HEK293T (cell line): ENCODE data around the gene HELQ.

Experiments used
- CTCF ChIA-PET: fragments of 350-600 bp; formaldehyde crosslinking; extraction: SDS; loops from one replicate; lab custom pipeline; 2021; ENCODE audit warnings: antibody characterized with exemption, inconsistent platforms; lab: Yijun Ruan, JAX
- POLR2A ChIA-PET: fragments of 350-600 bp; formaldehyde crosslinking; extraction: SDS; loops from one replicate; lab custom pipeline; 2020; ENCODE audit warnings: antibody characterized with exemption, inconsistent platforms; lab: Yijun Ruan, JAX
- DNase-seq: peaks from one replicate; pipeline ENCODE4 v3.0.0; 2012; ENCODE audit warnings: mixed read lengths; ENCODE audit errors: extremely low spot score
- ARNT ChIP-seq: fragments of 450-650 bp; IDR thresholded peaks from 2 replicates; pipeline ENCODE4 v1.6.1; 2017; ENCODE audit warnings: mild to moderate bottlenecking
- BHLHE40 ChIP-seq: fragments of 450-650 bp; IDR thresholded peaks from 2 replicates; pipeline ENCODE4 v1.6.1; 2016; ENCODE audit warnings: mild to moderate bottlenecking, moderate library complexity, borderline replicate concordance
- CTBP1 ChIP-seq: fragments of 450-650 bp; IDR thresholded peaks from 2 replicates; pipeline ENCODE4 v1.6.1; 2016; ENCODE audit warnings: borderline replicate concordance
- ELF4 ChIP-seq: fragments of 450-650 bp; IDR thresholded peaks from 2 replicates; pipeline ENCODE4 v1.6.1; 2017; ENCODE audit warnings: antibody characterized with exemption
- FOXA1 ChIP-seq: fragments of 450-650 bp; IDR thresholded peaks from 2 replicates; pipeline ENCODE4 v1.6.1; 2016; ENCODE audit warnings: mild to moderate bottlenecking
- FOXK2 ChIP-seq: fragments of 450-650 bp; IDR thresholded peaks from 2 replicates; pipeline ENCODE4 v1.6.1; 2016; ENCODE audit warnings: mild to moderate bottlenecking
- FOXM1 ChIP-seq: fragments of 450-650 bp; IDR thresholded peaks from 2 replicates; pipeline ENCODE4 v1.6.1; 2017; ENCODE audit warnings: mild to moderate bottlenecking, borderline replicate concordance
- HDGF ChIP-seq: fragments of 450-650 bp; IDR thresholded peaks from 2 replicates; pipeline ENCODE4 v1.6.1; 2017; ENCODE audit warnings: antibody characterized with exemption, borderline replicate concordance
- L3MBTL2 ChIP-seq: fragments of 450-650 bp; conservative IDR thresholded peaks from 2 replicates; pipeline ENCODE4 v1.6.1; 2016; ENCODE audit warnings: mild to moderate bottlenecking
- LEF1 ChIP-seq: fragments of 450-650 bp; IDR thresholded peaks from 2 replicates; pipeline ENCODE4 v1.6.1; 2017; ENCODE audit warnings: mild to moderate bottlenecking, borderline replicate concordance
- NFRKB ChIP-seq: fragments of 450-650 bp; IDR thresholded peaks from 2 replicates; pipeline ENCODE4 v1.6.1; 2016; ENCODE audit warnings: mild to moderate bottlenecking, moderate library complexity
- PKNOX1 ChIP-seq: fragments of 450-650 bp; IDR thresholded peaks from 2 replicates; pipeline ENCODE4 v1.6.1; 2016
- SP1 ChIP-seq: fragments of 450-650 bp; IDR thresholded peaks from 2 replicates; pipeline ENCODE4 v1.6.1; 2017
- SUZ12 ChIP-seq: fragments of 450-650 bp; IDR thresholded peaks from 2 replicates; pipeline ENCODE4 v1.6.1; 2016; ENCODE audit warnings: mild to moderate bottlenecking
- TARDBP ChIP-seq: fragments of 450-650 bp; IDR thresholded peaks from 2 replicates; pipeline ENCODE4 v1.6.1; 2016
- ZNF384 ChIP-seq: fragments of 450-650 bp; IDR thresholded peaks from 2 replicates; pipeline ENCODE4 v1.6.1; 2016

The HELQ gene

GRCh38 chr4:83389037-83389720 lies 66.4 kb downstream of the HELQ start:
- DNase-seq: no peak
- ChIA-PET POLR2A (no interaction called here), CTCF (no interaction called here)
- TF ChIP-seq FOXA1: no peak
- no peak for TF ChIP-seq SP1
- no peak for TF ChIP-seq PKNOX1
- no peak for TF ChIP-seq ELF4
- TF ChIP-seq TARDBP: no peak
- TF ChIP-seq LEF1: no peak
- no peak for TF ChIP-seq FOXM1
- no peak for TF ChIP-seq SUZ12
- no peak for TF ChIP-seq BHLHE40
- TF ChIP-seq NFRKB: no peak
- TF ChIP-seq ARNT: no peak
- no peak for TF ChIP-seq HDGF
- TF ChIP-seq CTBP1: no peak
- TF ChIP-seq L3MBTL2: no peak
- TF ChIP-seq ZNF384: no peak
- TF ChIP-seq FOXK2: no peak

GRCh38 chr4:83388313-83388676 lies 67.3 kb downstream of the HELQ start:
- ChIA-PET POLR2A (no interaction called here), CTCF (interaction anchor here (0.6 kb wide), 1 partner anchor 105 kb away, joined by 3 read pairs; no protein-coding TSS in a partner anchor)
- TF ChIP-seq BHLHE40 (no peak), ELF4 (no peak), SUZ12 (no peak), CTBP1 (no peak), LEF1 (no peak), SP1 (no peak), TARDBP (no peak), L3MBTL2 (no peak), FOXM1 (no peak), HDGF (no peak), NFRKB (no peak), FOXK2 (no peak), ARNT (no peak), ZNF384 (no peak), FOXA1 (no peak)
- no peak for DNase-seq

GRCh38 chr4:83387476-83388312 lies 67.9 kb downstream of the HELQ start:
- no peak for DNase-seq
- CTCF ChIA-PET: interaction anchor here (0.6 kb wide), 1 partner anchor 104 kb away, joined by 3 read pairs; no protein-coding TSS in a partner anchor
- POLR2A ChIA-PET: no interaction called here
- TF ChIP-seq FOXM1 (no peak), LEF1 (no peak), ELF4 (no peak), ZNF384 (no peak), FOXA1 (no peak), HDGF (no peak), CTBP1 (no peak)

DNA sequence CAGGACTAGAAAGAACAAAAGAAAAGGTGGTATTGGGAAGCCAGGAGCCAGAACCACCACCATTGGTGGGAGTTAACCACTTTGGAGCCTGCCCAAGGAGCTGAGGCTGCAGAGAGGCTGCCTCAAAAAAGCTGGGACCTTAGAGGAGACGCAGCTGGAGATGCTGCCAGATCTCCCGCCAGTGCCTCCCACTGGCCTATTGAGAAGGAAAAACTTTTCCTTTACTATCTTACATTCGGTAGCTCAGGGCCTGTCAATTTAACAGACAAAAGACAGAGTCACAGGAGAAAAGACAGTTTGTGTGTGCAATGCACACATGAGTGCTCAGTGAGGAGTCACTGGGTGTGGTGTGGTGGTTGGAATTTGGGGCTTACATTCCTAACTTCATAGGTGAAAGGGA lies 68.6 kb downstream of the HELQ start:
- no peak for DNase-seq
- POLR2A ChIA-PET: no interaction called here
- CTCF ChIA-PET: no interaction called here
- TF ChIP-seq PKNOX1 (no peak), CTBP1 (no peak), ELF4 (no peak), FOXK2 (no peak), LEF1 (no peak)

- DNase-seq: no peak
- ChIA-PET POLR2A (interaction anchor here (0.6 kb wide), 1 partner anchor 1020 kb away, joined by 3 read pairs; no protein-coding TSS in a partner anchor), CTCF (interaction anchor here (0.6 kb wide), 1 partner anchor 1001 kb away, joined by 6 read pairs; no protein-coding TSS in a partner anchor)
- TF ChIP-seq HDGF (no peak), FOXA1 (no peak), ZNF384 (no peak), ELF4 (no peak), NFRKB (no peak), BHLHE40 (no peak), TARDBP (no peak), FOXM1 (no peak), ARNT (no peak), PKNOX1 (no peak), LEF1 (no peak), SP1 (no peak), SUZ12 (no peak), L3MBTL2 (no peak), FOXK2 (no peak), CTBP1 (no peak)
Observed at GRCh38 chr4:83382850-83383249, 72.8 kb downstream of the HELQ start.
